ENCODE measurements around the gene FLII. TPM values are rescaled to one million over a fixed set of nuclear protein-coding genes. Genes with fewer than 3 reads are reported as not detected.

FLII gene
- total and polyA plus RNA-seq, 2 experiments from 2014 or later = 210 to 303 TPM

- TF ChIP-seq CTCF (IDR thresholded peaks at IDR 0.05; ENCODE audit: low read depth, low read length) = no peak
- no peak for DNase-seq (ENCODE audit: low read depth in 1 of 2, low spot score in 1 of 2)
- Histone ChIP-seq H3K36me3 (peaks cover 51% of the 10 kb centered on the region), H3K4me3 (no peak overlapping the region), H3K27me3 (no peaks in the 10 kb centered on the region), H3K27ac (no peak overlapping the region), H3K9me3 (ENCODE audit: low read depth) (no peaks in the 10 kb centered on the region), H3K4me1 (ENCODE audit: low read depth) (no peaks in the 10 kb centered on the region)
These were observed 8.3 kb downstream of the FLII start for GRCh38 chr17:18250259-18250658.

- Histone ChIP-seq H3K27ac (no peak overlapping the region), H3K4me1 (ENCODE audit: low read depth) (no peaks in the 10 kb centered on the region), H3K4me3 (no peak overlapping the region), H3K27me3 (no peaks in the 10 kb centered on the region), H3K9me3 (ENCODE audit: low read depth) (no peaks in the 10 kb centered on the region), H3K36me3 (peaks cover 54% of the 10 kb centered on the region)
- DNase-seq (ENCODE audit: low read depth in 1 of 2, low spot score in 1 of 2) = no peak
- no peak for TF ChIP-seq CTCF (IDR thresholded peaks at IDR 0.05; ENCODE audit: low read depth, low read length)
These were observed 9.7 kb downstream of the FLII start for GRCh38 chr17:18248811-18249210.

GRCh38 chr17:18248300-18248731 lies 10.2 kb downstream of the FLII start:
- Histone ChIP-seq H3K4me3 (no peak overlapping the region), H3K4me1 (ENCODE audit: low read depth) (no peaks in the 10 kb centered on the region), H3K36me3 (peaks cover 50% of the 10 kb centered on the region), H3K27me3 (no peaks in the 10 kb centered on the region), H3K27ac (no peak overlapping the region), H3K9me3 (ENCODE audit: low read depth) (no peaks in the 10 kb centered on the region)
- peak; percentile 73 for TF ChIP-seq CTCF (IDR thresholded peaks at IDR 0.05; ENCODE audit: low read depth, low read length)
- peak; percentile 77 to 83 for DNase-seq (ENCODE audit: low read depth in 1 of 2, low spot score in 1 of 2)

- Histone ChIP-seq H3K27me3 (no peaks in the 10 kb centered on the region), H3K4me3 (no peak overlapping the region), H3K9me3 (ENCODE audit: low read depth) (no peaks in the 10 kb centered on the region), H3K4me1 (ENCODE audit: low read depth) (no peaks in the 10 kb centered on the region), H3K27ac (no peak overlapping the region), H3K36me3 (peaks cover 46% of the 10 kb centered on the region)
- no peak for DNase-seq (ENCODE audit: low read depth in 1 of 2, low spot score in 1 of 2)
- TF ChIP-seq CTCF (IDR thresholded peaks at IDR 0.05; ENCODE audit: low read depth, low read length) = no peak
These were observed 10.9 kb downstream of the FLII start for GRCh38 chr17:18247613-18248001.

- H3K36me3 ChIP-seq = peaks cover 40% of the 10 kb centered on the region
- no peaks in the 10 kb centered on the region for H3K27me3 ChIP-seq
- no peak overlapping the region for H3K4me3 ChIP-seq
- no peaks in the 10 kb centered on the region for H3K9me3 ChIP-seq (ENCODE audit: low read depth)
- peak; percentile 47 to 66 for DNase-seq (ENCODE audit: low read depth in 1 of 2, low spot score in 1 of 2)
- H3K27ac ChIP-seq = no peak overlapping the region
- no peak for TF ChIP-seq CTCF (IDR thresholded peaks at IDR 0.05; ENCODE audit: low read depth, low read length)
- H3K4me1 ChIP-seq (ENCODE audit: low read depth) = no peaks in the 10 kb centered on the region
These were observed 11.5 kb downstream of the FLII start for GRCh38 chr17:18246880-18247612.

Data from cardiac muscle cell (in vitro differentiated cells and primary cell).